GM12872 (cell line): ENCODE results near the gene ATP6AP2.

Experiments
- CTCF ChIP-seq: IDR thresholded peaks from 3 replicates; pipeline ENCODE4 v1.5.1; 2011; ENCODE audit warnings: low read depth, mild to moderate bottlenecking, low read length, moderate library complexity; ENCODE audit not compliant: insufficient read depth

Gene ATP6AP2

DNA sequence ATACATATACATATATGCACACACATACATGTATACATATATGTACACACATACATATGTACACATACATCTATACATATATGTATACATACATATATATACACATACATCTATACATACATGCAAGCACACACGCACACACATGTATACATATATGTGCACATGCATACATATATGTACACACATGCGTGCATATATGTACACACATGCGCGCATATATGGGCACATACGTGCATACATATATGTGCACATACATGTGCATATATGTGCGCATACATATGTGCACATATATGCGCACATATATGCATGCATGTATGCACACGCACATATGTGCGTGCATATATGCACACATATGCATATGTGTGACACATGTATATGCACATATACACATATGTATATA is 35.2 kb downstream of the ATP6AP2 start:
- TF ChIP-seq CTCF = no peak

DNA sequence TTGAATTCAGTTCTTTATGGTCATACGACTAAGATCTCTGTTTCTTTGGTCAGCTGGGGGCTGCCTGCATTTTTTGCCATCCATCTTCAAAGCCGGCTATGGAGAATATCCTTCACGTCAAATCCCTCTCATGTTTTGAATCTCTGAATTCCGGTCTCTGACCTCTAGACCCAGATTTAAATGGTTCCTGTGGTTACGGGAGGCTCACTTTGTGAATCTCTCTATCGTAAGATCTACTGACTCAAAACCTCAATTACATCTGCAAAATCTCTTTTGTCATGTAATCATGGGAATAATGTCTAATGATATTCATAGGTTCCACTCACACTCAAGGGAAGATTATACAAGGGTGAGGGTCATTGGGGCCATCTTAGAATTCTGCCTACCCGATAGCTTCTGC is 36.8 kb downstream of the ATP6AP2 start:
- no peak for TF ChIP-seq CTCF

DNA sequence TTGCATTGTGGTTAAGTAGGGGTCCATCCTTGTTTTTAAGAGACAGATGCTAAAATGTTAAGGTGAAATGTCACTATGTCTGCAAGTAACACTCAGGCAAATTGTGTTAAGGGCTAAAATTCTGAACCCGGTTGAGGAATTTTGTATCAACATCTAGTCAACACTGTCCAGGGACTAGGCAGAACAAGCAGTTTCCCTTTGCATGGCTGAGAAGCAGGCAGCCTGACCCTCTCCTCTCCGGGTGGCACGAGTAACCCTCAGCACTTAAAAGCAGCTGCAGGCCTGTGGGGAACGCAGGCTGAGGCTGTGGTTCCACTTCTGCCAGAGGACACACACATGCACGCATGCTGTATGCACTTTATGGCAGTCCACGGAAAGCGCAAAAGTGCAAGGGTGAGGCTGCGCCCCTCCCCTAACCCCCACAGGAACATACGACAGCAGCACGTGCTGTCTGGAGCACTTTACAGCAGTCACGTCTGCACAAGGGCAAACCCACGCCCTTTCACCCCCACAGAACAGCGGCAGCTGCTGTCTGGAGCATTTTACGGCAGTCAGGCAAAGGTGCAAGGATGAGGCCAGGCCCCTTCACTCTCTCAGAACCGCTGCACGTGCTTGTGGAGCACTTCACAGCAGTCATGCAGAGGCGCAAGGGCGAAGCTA is 41.8 kb downstream of the ATP6AP2 start:
- TF ChIP-seq CTCF = no peak

- no peak for TF ChIP-seq CTCF
These were observed 42.4 kb downstream of the ATP6AP2 start, which contains the start of gene MPC1L for GRCh38 chrX:40623139-40623536. MPC1L (plus strand) TSS chrX:40623428; CDS start chrX:40623566, 138 bp downstream.

DNA sequence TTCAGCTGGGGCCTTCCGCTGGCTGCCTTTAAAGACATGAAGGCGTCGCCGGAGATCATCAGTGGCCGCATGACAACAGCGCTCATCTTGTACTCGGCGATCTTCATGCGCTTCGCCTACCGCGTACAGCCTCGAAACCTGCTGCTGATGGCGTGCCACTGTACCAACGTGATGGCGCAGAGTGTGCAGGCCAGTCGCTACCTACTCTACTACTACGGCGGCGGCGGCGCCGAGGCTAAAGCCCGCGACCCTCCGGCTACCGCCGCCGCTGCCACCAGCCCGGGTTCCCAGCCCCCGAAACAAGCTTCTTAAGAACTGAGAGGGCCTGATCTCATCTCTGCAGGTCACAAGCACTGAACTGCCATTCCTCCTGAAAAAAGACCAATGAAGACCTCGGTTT is 42.9 kb downstream of the ATP6AP2 start:
- no peak for TF ChIP-seq CTCF

DNA sequence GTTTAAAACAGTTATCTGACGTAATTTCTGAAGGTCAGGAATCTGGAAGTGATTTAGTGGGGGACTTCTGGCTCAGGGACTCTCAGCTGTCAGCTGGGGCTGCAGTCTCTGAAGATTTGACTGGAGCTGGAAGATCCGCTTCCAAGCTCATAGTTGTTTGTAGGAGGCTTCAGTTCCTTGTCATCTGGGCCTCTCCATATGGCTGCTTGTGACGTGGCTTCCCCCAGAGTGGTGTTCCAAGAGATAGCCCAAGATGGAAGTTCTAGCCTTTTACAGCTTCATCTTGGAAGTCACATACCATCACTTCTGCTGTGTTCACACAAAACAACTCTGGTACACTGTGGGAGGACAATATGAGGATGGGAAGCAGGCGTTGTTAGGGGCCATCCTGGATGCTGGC is 44.5 kb downstream of the ATP6AP2 start:
- no peak for TF ChIP-seq CTCF

DNA sequence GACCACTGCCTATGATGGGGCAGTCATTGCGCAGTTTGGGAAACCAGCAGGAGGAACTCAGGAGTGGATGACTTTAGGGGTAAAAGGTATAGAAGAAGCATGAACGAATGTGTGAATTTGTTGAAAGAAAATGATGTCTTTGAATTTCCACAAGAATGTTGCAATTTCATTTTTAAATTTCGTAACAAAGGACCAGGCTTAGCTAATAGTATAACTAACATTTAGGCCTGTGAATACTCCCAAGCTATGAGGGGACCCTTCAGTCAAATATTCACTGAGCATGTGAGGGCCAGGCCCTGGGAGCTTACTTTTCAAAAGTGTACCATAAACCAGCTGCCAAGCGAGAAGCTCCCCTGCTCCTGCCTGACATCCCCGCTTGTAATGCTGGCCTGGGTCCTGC is 47.7 kb downstream of the ATP6AP2 start:
- TF ChIP-seq CTCF = no peak
